K562 (cell line): ENCODE results near the gene RABEPK. TPM values are rescaled to one million over a fixed set of nuclear protein-coding genes. Genes with fewer than 3 reads are reported as not detected.

Experiments
- BDP1 ChIP-seq: IDR thresholded peaks from 3 replicates; pipeline ENCODE4 v1.6.1; 2011; ENCODE audit not compliant: insufficient read length, insufficient read depth
- EP300 ChIP-seq: IDR thresholded peaks from 2 replicates; pipeline ENCODE4 v1.6.1; 2012; ENCODE audit warnings: low read length, improper control_type of control experiment
- ETS2 ChIP-seq: IDR thresholded peaks from 2 replicates; pipeline ENCODE4 v1.6.1; 2016; ENCODE audit warnings: borderline replicate concordance, missing genetic modification characterization, mild to moderate bottlenecking, moderate library complexity, missing compliant biosample characterization; ENCODE audit not compliant: poor library complexity, severe bottlenecking
- FOS ChIP-seq: IDR thresholded peaks from 3 replicates; pipeline ENCODE4 v1.6.1; 2011; ENCODE audit not compliant: insufficient read length; ENCODE audit errors: extremely low read depth
- HMGXB4 ChIP-seq: sonication (generic); formaldehyde crosslinking; IDR thresholded peaks from 2 replicates; pipeline ENCODE4 v1.8.1; 2023; ENCODE audit warnings: mild to moderate bottlenecking, missing genetic modification reagents
- IRF9 ChIP-seq: fragments of 450-650 bp; IDR thresholded peaks from 2 replicates; pipeline ENCODE4 v1.6.1; 2016; ENCODE audit warnings: missing biosample characterization, missing genetic modification characterization
- MCM3 ChIP-seq: fragments of 450-650 bp; IDR thresholded peaks from 2 replicates; pipeline ENCODE4 v1.6.1; 2016
- NCOA1 ChIP-seq: fragments of 450-650 bp; IDR thresholded peaks from 2 replicates; pipeline ENCODE4 v1.6.1; 2016; ENCODE audit warnings: low read depth
- NCOR1 ChIP-seq: fragments of 450-650 bp; IDR thresholded peaks from 2 replicates; pipeline ENCODE4 v1.6.1; 2016; ENCODE audit warnings: mild to moderate bottlenecking, moderate library complexity
- NR0B1 ChIP-seq: fragments of 450-650 bp; IDR thresholded peaks from one replicate; pipeline ENCODE4 v1.6.1; 2018; ENCODE audit warnings: mild to moderate bottlenecking, moderate library complexity; ENCODE audit not compliant: partially characterized antibody
- RBM25 ChIP-seq: fragments of 200-400 bp; formaldehyde crosslinking; IDR thresholded peaks from 2 replicates; pipeline ENCODE4 v1.6.1; 2018; ENCODE audit warnings: low read length, low read depth, moderate library complexity; ENCODE audit not compliant: severe bottlenecking
- SMAD1 ChIP-seq: fragments of 150-350 bp; IDR thresholded peaks from 2 replicates; pipeline ENCODE4 v1.6.1; 2014; ENCODE audit warnings: low read length, low read depth; ENCODE audit not compliant: partially characterized antibody
- TBL1XR1 ChIP-seq, 2 experiments: IDR thresholded peaks; 2 replicates each; pipeline ENCODE4 v1.6.1; 2012; ENCODE audit warnings: improper control_type of control experiment in 2 of 2, low read length in 2 of 2, mild to moderate bottlenecking in 1 of 2
- TEAD1 ChIP-seq, 2 experiments: fragments of 450-650 bp in 1 of 2; sonication (generic) in 1 of 2; formaldehyde crosslinking; IDR thresholded peaks; 2 replicates each; pipeline versions ENCODE4 v1.4.0 to v1.8.0; 2020 to 2022; ENCODE audit warnings: mild to moderate bottlenecking in 2 of 2, missing genetic modification reagents in 1 of 2
- ZNF143 ChIP-seq: sonication (generic); formaldehyde crosslinking; IDR thresholded peaks from 2 replicates; pipeline ENCODE4 v1.9.0; 2022; ENCODE audit warnings: mild to moderate bottlenecking, missing genetic modification reagents
- ZNF197 ChIP-seq: fragments of 200-800 bp; sonication (Bioruptor generic); IDR thresholded peaks from 2 replicates; pipeline ENCODE4 v1.6.1; 2016; ENCODE audit warnings: low read depth, missing genetic modification characterization, missing compliant biosample characterization
- ZNF217 ChIP-seq: sonication (generic); formaldehyde crosslinking; IDR thresholded peaks from 2 replicates; pipeline ENCODE4 v1.8.0; 2022; ENCODE audit warnings: mild to moderate bottlenecking, missing genetic modification reagents
- ZNF277 ChIP-seq: fragments of 250-450 bp; sonication (Bioruptor Pico); IDR thresholded peaks from 2 replicates; pipeline ENCODE4 v1.8.0; 2022; ENCODE audit warnings: inconsistent platforms, mild to moderate bottlenecking, moderate library complexity, borderline replicate concordance
- ZNF561 ChIP-seq: fragments of 450-650 bp; formaldehyde crosslinking; conservative IDR thresholded peaks from 2 replicates; pipeline ENCODE4 v1.4.0; 2020; ENCODE audit warnings: mild to moderate bottlenecking, moderate library complexity
- ZNF778 ChIP-seq: fragments of 450-650 bp; formaldehyde crosslinking; IDR thresholded peaks from 2 replicates; pipeline ENCODE4 v1.4.0; 2020; ENCODE audit warnings: mild to moderate bottlenecking, moderate library complexity
- polyA plus RNA-seq, 8 experiments: library from polyadenylated mRNA; depleted of rRNA in 4 of 8; stranded (reverse) in 5 of 8; unstranded in 3 of 8; fragments of >200 nt; fragmentation: Nextera tagmentation in 2 of 8; fragmentation: Illumina TruSeq in 1 of 8; extraction: Ambion mirVana in 2 of 8; extraction: Trizol in 1 of 8; gene quantifications; 2 replicates each; pipeline versions ENCODE4 v1.2.1 to v1.2.3, GENCODE V29; 2011 to 2014; ENCODE audit warnings: inconsistent platforms in 1 of 8, missing spikeins in 1 of 8
- total RNA-seq, 7 experiments: library from RNA; depleted of rRNA in 6 of 7; stranded (reverse); fragments of >200 nt in 6 of 7; fragmentation: Illumina TruSeq in 2 of 7; extraction: Trizol in 2 of 7; gene quantifications; 2 replicates each; pipeline versions ENCODE4 v1.2.1 to v1.2.3, GENCODE V29; 2011 to 2021; ENCODE audit warnings: low replicate concordance in 1 of 7
- TF ChIP-seq, protein P1 (sequence below): fragments of 200-800 bp; sonication (Bioruptor generic); IDR thresholded peaks from 2 replicates; pipeline ENCODE4 v1.6.1; 2017; ENCODE audit warnings: missing genetic modification characterization, missing compliant biosample characterization

The RABEPK gene
- total and polyA plus RNA-seq, 9 of the 15 experiments (the other 6 are each of a cell fraction or from before 2014, with no cell fraction given) = 38.3 to 113 (median 52.8) TPM

DNA sequence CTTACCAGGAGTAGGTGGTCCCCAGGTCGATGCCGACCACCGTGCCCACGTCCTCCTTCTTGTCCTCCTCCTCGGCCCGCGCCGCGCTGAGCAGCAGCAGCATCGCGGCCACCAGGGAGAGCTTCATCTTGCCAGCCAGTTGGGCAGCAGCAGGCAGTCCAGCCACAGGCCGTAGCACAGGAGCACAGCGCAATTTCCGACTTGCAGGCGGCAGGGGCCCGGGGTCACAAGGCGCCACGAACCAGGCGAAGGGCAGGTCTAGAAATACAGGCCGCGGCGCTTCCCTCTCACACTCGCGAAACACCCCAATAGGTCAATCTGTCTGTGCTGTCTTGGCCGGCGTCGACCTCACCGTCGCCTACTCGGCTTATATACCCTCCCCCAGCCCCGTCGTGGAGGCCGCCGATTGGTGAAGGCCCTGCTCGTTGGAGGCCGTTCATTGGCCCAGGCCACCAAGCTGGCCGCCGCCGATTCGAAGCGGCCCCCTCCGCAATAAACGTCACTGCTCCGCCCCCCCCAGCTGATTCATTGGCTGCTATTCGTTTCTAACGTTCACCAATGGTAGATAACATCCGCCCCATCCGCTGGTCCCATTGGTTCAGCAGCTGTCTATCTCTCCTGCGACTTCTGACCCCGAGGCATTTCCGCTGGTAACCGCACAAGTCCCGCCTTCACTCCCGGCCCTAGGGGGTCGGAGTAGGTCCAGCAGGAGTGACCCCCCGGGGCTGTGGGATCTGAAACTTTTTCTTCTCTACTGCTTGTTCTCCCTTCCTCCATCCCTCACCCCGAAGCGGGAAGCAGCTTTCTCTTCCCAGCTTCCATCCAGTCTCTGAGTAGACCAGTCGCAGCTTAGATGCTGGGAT, 40.9 kb downstream of the RABEPK start, which contains the start of gene HSPA5 (continued):
- peak; percentile 91; the same call in 1 of the 2 replicates for TF ChIP-seq HMGXB4 (CRISPR knock-in tag)
- peak; percentile 92 for TF ChIP-seq RBM25
- peak; percentile 75; the same call in 1 of the 2 replicates for TF ChIP-seq ZNF561
- TF ChIP-seq ZNF143 (CRISPR knock-in tag) = peak; percentile 37; the same call in 1 of the 2 replicates
- no peak for TF ChIP-seq ZNF778
- TF ChIP-seq EP300 = no peak
- peak; percentile 99 for TF ChIP-seq SMAD1
- no peak for TF ChIP-seq ZNF277 (CRISPR knock-in tag)
- TF ChIP-seq IRF9 (tag) = no peak
- no peak for TF ChIP-seq NCOR1
- no peak for TF ChIP-seq MCM3
- TF ChIP-seq ETS2 = no peak
- TF ChIP-seq TBL1XR1 (IDR thresholded peaks at IDR 0.05; ENCODE audit: low read length in 2 of 2) = peak; percentile 42 to 63; a peak in 1 of 4 replicates
- TF ChIP-seq ZNF197 (CRISPR knock-in tag) = no peak
- no peak for TF ChIP-seq NR0B1
- TF ChIP-seq ZNF217 (CRISPR knock-in tag) = no peak
- TF ChIP-seq TEAD1 (CRISPR knock-in tag; IDR thresholded peaks at IDR 0.05) = peak; percentile 40 to 81; a peak in 2 of 4 replicates
- TF ChIP-seq FOS = peak; percentile 98
- TF ChIP-seq NCOA1 = no peak
- TF ChIP-seq, protein P1, sequence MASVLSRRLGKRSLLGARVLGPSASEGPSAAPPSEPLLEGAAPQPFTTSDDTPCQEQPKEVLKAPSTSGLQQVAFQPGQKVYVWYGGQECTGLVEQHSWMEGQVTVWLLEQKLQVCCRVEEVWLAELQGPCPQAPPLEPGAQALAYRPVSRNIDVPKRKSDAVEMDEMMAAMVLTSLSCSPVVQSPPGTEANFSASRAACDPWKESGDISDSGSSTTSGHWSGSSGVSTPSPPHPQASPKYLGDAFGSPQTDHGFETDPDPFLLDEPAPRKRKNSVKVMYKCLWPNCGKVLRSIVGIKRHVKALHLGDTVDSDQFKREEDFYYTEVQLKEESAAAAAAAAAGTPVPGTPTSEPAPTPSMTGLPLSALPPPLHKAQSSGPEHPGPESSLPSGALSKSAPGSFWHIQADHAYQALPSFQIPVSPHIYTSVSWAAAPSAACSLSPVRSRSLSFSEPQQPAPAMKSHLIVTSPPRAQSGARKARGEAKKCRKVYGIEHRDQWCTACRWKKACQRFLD (CRISPR knock-in tag) = 0 out of 2 replicates have a peak, but pooled peaks have one; percentile 6
- TF ChIP-seq BDP1 = no peak
